Eye (tissue), 1 donor: Measurements from ENCODE around the gene FOXN1.

ENCODE experiments used
- DNase-seq: peaks from one replicate; pipeline ENCODE4 v3.0.0-alpha.2; 2015

FOXN1 gene

DNA sequence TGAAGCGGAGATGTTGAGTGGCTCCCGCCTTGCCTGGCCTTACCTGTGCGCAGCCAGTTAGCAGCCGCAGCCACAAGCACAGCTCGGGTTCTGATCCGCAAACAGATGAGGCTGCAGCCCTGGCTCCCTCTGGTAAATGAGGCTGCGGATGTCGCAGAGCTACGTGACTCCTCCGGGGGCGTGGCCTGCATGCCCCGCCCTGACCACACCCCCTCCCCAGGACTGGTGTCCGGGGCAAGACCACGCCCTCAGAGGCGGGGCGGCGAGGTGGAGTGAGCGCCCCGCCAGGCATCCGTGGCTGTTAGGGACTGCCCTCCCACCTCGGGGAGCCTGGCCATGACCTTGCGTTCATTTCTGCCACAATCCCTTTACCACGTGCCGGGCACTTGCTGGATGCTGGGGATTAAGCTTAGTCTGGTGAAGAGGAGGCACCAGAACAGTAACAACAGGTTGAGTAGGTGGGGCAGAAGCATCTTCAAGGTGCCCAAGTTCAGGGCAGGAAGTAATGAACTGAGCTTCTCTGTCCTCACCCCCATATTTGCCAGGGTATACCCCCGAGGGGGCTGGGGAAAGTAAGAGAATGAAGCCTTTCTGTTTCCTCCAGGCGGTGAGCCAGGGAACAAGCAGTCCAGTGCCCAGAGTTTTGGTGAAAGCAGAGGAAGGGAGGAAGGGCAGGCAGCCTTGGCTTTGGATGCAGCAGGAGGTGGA is 70.8 kb downstream of the FOXN1 start, which contains the start of gene ALDOC:
TSS of gene ALDOC (minus strand) at position 138 of the 708 bp plus-strand sequence. CDS start 1,363 bp downstream, outside the sequence.
- peak; percentile 95 for DNase-seq

DNA sequence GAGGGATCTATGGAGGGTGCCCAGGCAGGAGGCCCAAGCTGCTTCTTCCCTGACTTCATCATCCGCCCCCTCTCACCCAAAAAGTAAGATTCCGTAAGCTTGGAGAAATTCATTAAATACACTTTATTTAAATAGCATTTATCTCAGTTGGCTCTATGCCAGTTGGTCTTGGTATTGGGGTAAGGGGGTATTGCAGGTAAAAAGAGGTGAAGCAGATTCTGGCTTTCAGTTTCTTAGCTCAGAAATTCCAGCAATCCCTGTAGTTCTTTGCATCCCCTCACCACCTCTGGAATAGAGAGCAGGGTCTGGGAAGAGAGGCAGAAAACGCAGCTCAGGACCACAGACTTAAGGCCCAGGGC is 71.3 kb downstream of the FOXN1 start:
- no peak for DNase-seq

DNA sequence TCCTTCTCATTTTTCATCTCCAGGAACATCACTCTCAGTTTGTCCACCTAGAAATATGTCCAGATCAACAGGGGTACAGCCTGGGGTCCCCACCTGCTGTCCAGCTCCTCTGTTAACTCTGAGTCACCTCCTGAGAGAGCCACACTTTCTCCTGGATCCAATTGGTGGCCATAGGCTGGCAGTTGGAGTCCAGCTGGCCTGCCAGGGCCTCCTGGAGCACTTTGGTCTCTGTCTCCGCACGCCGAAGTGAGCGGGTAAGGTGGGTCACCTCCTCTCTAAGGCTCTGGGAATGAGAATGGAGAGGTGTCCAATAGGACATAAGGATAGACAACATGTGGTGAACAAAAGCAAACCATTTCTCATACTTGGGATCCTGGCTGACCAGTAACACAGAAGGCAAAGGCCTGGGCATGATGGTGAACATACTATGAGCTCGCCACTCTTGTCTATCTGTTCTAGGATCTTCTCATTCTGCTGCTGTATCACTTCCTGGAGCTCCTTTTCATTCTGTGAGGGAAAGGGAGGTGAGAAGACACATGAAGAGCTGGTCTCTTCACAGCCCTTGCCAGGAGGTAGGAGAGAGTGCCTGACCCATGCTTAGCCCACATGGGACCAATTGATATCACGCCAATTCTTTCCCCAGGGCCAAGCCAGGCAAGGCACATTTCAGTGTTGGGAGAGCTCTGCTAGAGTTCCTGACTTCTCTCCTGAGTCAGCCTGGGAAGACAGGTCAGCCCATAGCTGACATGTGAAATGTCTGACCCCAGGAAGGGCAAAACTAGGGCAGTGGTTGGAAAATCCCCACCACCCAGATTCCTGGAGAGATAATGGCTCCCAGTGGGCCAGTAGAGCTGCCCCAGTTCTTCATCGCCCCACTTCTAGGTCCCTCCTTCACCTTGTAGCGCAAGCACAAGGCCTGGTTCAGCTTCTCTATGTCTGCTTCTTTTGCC is 72.4 kb downstream of the FOXN1 start:
- no peak for DNase-seq

DNA sequence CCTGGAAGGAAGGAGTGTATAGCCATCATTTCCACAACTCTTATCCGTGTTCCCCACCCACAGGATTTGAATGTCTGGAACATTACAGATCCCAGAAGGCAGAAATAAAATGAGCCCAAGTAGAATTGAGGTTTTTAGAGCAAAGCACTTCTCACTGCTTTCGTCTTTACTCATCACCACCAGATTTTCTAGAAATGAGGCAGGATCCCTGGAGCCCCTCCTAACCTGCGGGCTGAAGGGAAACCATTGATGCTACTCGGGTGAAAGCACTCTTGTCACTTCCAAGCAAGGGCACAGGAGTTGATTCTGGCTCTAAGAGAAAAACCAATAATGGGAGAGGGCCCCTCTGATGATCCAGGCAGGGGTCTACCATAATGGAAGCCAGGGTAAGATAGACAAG is 73.4 kb downstream of the FOXN1 start:
- no peak for DNase-seq

DNA sequence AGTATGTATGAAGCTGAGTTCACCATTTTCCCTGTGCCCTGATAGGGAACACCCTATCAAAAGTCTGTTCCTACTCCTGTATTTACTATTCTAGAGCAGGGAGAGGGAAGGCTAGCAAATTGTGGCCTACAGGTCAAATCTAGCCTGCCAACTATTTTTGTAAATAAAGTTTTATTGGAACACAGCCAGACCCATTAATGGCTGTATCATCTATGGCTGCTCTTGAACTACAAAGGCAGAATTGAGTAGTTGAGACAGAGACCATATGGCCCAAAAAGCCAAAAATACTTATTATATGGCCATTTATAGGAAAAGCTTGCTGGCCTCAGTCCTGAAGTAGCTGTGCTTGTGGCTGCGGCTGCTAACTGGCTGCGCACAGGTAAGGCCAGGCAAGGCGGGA is 74.8 kb downstream of the FOXN1 start:
- DNase-seq: no peak

DNA sequence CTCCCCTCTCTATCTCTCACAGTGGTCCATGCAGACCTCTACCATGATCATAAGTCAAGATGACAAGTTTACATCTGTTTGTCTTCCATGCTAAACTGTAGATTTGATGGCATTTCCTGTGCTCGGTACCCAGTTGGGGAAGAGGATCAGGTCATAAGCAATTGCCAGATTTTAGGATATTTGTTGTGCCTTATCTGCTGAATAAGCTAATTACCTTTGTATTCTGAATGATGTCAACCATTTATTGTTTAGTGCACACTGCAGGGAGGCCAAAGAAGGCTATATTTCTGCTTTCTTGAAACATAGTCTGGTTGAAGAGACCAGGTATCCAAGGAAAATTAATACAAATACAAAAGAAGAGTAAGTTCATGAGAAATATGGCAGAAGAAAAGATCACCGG is 76.4 kb downstream of the FOXN1 start:
- DNase-seq: no peak

DNA sequence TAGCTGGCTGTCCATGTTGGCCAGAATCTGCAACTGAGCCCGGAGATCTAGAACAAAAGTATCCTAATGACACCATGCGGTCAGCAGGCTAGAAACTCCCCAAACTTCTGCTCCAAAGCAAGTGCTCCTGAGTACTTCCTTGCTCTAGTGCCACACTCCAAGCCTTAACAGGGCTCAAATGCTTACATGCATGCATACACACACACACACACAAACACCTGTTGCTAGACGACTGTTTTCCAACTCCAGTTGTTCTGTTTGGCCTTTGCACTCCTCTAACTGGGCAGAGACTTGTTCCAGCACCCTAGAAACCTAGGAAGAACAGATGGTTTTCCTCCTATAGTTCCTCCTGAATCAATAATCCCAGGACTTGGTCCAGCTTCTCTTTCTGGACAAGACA is 78.3 kb downstream of the FOXN1 start:
- no peak for DNase-seq

DNA sequence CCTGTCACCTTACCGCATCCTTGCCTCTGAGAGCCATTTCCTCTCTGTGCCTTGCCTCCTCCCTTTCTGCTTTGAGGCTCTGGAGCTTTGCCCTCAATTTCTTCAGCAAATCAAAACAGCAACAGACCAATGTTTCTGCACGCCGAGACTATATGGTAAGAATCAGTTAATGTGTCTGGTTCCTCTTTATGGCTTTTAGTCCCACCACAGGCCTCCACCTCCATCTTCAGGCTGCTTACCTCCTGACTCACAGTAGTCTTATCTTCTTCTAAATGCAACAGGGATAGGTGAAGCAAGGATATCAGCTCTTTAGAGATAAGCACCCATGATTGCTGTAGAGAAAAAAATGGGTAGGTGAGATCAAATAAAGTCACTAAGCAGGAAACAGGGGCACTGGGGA is 79.7 kb downstream of the FOXN1 start:
- no peak for DNase-seq
